Common myeloid progenitor, CD34-positive (primary cell): ENCODE data around the gene TES.

Experiments
- CTCF ChIA-PET: fragments of 350-600 bp; sonication (Branson Sonifier 250); formaldehyde crosslinking; loops from one replicate; lab custom pipeline; 2021; ENCODE audit warnings: antibody characterized with exemption; lab: Charles Lee
- POLR2A ChIA-PET: fragments of 350-600 bp; sonication (Branson Sonifier 250); formaldehyde crosslinking; loops from one replicate; lab custom pipeline; 2021; ENCODE audit warnings: antibody characterized with exemption; lab: Charles Lee
- DNase-seq, 3 donors: peaks; one replicate each; pipeline versions ENCODE4 v3.0.0 to v3.0.0-alpha.2; 2013
- H3K27ac ChIP-seq, 2 experiments: 1 replicate in 1 of 2; 2 replicates in 1 of 2; pipeline ENCODE4 v1.7.0; 2013; ENCODE audit warnings: inconsistent platforms in 2 of 2, low read length in 2 of 2, mild to moderate bottlenecking in 2 of 2, low read depth in 1 of 2, moderate library complexity in 1 of 2; ENCODE audit not compliant: severe bottlenecking in 2 of 2, insufficient read depth in 1 of 2, poor library complexity in 1 of 2
- H3K27me3 ChIP-seq, 5 experiments: replicated peaks in 2 of 5; 1 replicate in 3 of 5; 2 replicates in 2 of 5; pipeline versions ENCODE4 v1.6.1 to v1.7.0; 2013; ENCODE audit warnings: low read length in 4 of 5, mild to moderate bottlenecking in 2 of 5, moderate library complexity in 2 of 5, inconsistent platforms in 1 of 5; ENCODE audit not compliant: insufficient read depth in 5 of 5, control insufficient read depth in 4 of 5
- H3K36me3 ChIP-seq, 4 experiments: 1 replicate in 2 of 4; 2 replicates in 2 of 4; pipeline versions ENCODE4 v1.6.1 to v1.7.0; 2013; ENCODE audit warnings: low read length in 3 of 4, control low read depth in 1 of 4, mild to moderate bottlenecking in 1 of 4; ENCODE audit not compliant: control insufficient read depth in 4 of 4, insufficient read depth in 4 of 4
- H3K4me1 ChIP-seq, 4 experiments: 1 replicate in 3 of 4; 2 replicates in 1 of 4; pipeline versions ENCODE4 v1.6.1 to v1.7.1; 2013; ENCODE audit warnings: low read length in 3 of 4, mild to moderate bottlenecking in 3 of 4, control low read depth in 1 of 4, inconsistent platforms in 1 of 4, moderate library complexity in 1 of 4; ENCODE audit not compliant: control insufficient read depth in 4 of 4, insufficient read depth in 4 of 4; ENCODE audit errors: control extremely low read depth in 1 of 4
- H3K4me3 ChIP-seq, 7 experiments: 1 replicate in 4 of 7; 2 replicates in 3 of 7; pipeline versions ENCODE4 v1.5.1 to v1.7.0; 2013; ENCODE audit warnings: mild to moderate bottlenecking in 7 of 7, low read length in 6 of 7, moderate library complexity in 6 of 7, inconsistent platforms in 2 of 7, low read depth in 2 of 7, control low read depth in 1 of 7; ENCODE audit not compliant: insufficient read depth in 4 of 7, control insufficient read depth in 1 of 7; ENCODE audit errors: extremely low read depth in 1 of 7
- H3K9me3 ChIP-seq, 5 experiments: 1 replicate in 4 of 5; 2 replicates in 1 of 5; pipeline versions ENCODE4 v1.6.1 to v1.7.1; 2013; ENCODE audit warnings: low read length in 4 of 5, mild to moderate bottlenecking in 2 of 5, inconsistent platforms in 1 of 5, low read depth in 1 of 5, moderate library complexity in 1 of 5; ENCODE audit not compliant: control insufficient read depth in 4 of 5, insufficient read depth in 2 of 5; ENCODE audit errors: control extremely low read depth in 1 of 5
- WGBS: methylation state at CpG from one replicate; pipeline ENCODE4 v1.1.5; 2013; ENCODE audit not compliant: insufficient coverage; 5-methylcytosine and 5-hydroxymethylcytosine counted together

TES gene

DNA sequence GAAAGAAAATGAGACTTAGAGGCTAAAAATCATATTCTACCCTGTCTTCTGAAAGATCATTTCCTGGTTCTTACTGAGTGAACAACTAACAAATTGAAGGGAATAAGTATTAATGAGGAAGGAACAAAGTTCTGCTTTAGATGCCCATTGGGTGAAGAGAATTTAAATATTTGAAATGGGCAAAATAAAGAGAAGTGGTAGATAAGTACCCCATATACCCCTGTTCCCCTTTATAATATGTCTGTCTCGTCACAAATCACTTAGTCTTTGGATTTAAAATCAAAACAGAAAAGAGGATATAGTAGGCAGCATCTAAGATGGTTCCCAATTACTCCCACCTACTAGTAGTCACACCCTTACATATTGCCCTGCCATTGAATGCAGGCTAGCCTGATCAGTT, 13.2 kb downstream of the TES start:
- CTCF ChIA-PET, result no interaction called here
- POLR2A ChIA-PET, result no interaction called here
- Histone ChIP-seq H3K4me3 (no peak overlapping the region), H3K27ac (no peak overlapping the region), H3K36me3 (no peaks in the 10 kb centered on the region), H3K27me3 (no peaks in the 10 kb centered on the region), H3K4me1 (peaks cover 9 to 24% (median 17%) of the 10 kb centered on the region in 4 experiments), H3K9me3 (no peaks in the 10 kb centered on the region)
- DNase-seq, result peak in 1 of 3 donors; percentile 33
- no CpG with 5 or more reads among the region's 1 CpG for WGBS

DNA sequence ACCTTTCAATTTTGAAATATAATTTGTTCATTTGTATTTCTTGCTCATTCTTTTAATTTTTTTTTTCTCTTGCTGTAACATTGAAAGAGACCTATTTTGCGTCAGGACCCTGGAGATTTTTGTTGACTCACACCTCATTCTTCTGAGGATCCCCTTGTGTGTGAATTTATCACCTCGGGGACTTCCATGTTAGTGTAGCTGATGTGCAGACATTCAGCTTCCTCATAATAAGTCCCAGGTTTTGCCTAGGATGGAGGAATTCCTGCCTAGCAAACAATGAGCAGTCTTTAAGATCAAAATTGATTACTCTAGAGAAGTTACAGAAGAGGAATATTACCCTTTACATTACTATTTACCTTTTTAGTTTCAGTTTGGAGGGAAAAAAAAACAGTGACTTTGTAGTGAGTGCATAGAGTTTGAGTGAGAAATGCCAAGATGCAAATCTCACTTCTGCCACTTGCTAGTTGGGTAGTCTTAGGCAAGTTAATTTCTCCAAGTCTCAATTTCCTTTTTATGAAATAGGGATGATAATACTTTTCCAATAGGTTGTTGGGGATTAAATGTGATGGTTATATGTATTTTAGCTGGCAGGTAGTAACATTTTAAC, 14.3 kb downstream of the TES start:
- CTCF ChIA-PET, result interaction anchor here (0.6 to 2.6 kb wide), 4 partner anchors 16 to 244 kb away, joined by 3 to 14 read pairs (median 3); no protein-coding TSS in a partner anchor
- peaks cover 2 to 22% (median 15%) of the 10 kb centered on the region in 4 experiments for H3K4me1 ChIP-seq
- H3K4me3 ChIP-seq, result peak overlapping the region in 5 of 7 experiments; percentile 21 to 67 (median 39)
- H3K36me3 ChIP-seq, result no peaks in the 10 kb centered on the region
- POLR2A ChIA-PET, result interaction anchor here (1.0 kb wide), 1 partner anchor 16 kb away, joined by 3 read pairs; no protein-coding TSS in a partner anchor
- WGBS, result 27% methylated on average over 2 of the region's 2 CpGs
- no peaks in the 10 kb centered on the region for H3K27me3 ChIP-seq
- H3K27ac ChIP-seq, result no peak overlapping the region
- peak in 2 of 3 donors; percentile 60 to 74 for DNase-seq
- H3K9me3 ChIP-seq, result no peaks in the 10 kb centered on the region

DNA sequence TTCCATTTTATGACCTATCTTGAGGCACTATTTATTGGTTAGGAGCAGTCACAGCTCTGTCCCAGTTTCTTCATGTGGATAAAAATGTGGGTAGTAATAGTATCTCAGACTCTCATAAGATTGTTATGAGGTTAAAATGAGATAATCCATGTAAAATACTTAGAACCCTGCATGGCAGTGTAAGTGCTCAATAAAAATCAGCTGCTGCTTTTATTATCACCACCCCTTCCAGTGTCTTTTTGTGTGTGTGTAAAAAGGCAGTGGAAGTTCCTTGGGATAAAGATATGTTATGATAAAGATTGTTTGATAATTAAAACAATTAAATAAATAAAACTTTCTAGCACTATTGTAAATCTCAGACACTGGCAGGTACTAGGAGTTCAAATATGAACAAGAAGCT, 15.5 kb downstream of the TES start:
- Histone ChIP-seq H3K27me3 (no peaks in the 10 kb centered on the region), H3K27ac (no peak overlapping the region), H3K36me3 (no peaks in the 10 kb centered on the region), H3K4me1 (peaks cover 5 to 35% (median 27%) of the 10 kb centered on the region in 4 experiments), H3K9me3 (no peaks in the 10 kb centered on the region), H3K4me3 (no peak overlapping the region)
- ChIA-PET CTCF (interaction anchor here (1.3 to 2.6 kb wide), 6 partner anchors 10 to 49 kb away, joined by 3 to 14 read pairs (median 7); no protein-coding TSS in a partner anchor), POLR2A (interaction anchor here (0.6 kb wide), 1 partner anchor 9 kb away, joined by 4 read pairs; no protein-coding TSS in a partner anchor)
- DNase-seq, result no peak

DNA sequence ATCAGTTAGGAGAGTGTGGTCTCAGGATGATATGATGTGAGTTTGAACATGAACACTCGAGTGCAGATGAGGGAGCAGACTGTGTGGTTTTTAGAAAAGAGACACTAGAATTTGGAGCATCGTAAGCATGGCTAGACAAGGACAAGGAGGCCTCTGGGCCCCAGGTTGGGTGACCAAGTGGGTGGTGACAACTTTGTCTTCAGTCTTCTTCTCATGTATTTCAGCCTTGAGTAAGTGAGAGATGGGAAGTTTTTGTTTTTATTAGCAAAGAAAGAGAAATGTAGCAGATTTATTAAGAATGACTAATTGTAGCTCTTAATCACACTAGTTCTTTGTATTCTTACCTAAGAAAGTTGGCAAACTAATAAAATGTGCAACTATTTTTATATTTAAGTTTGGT, 16.3 kb downstream of the TES start:
- ChIA-PET POLR2A (no interaction called here), CTCF (interaction anchor here (1.5 to 2.6 kb wide), 5 partner anchors 9 to 50 kb away, joined by 5 to 14 read pairs (median 7); no protein-coding TSS in a partner anchor)
- no peak overlapping the region for H3K4me3 ChIP-seq
- no peak for DNase-seq
- no peaks in the 10 kb centered on the region for H3K27me3 ChIP-seq
- H3K27ac ChIP-seq, result no peak overlapping the region
- peaks cover 5 to 42% (median 35%) of the 10 kb centered on the region in 4 experiments for H3K4me1 ChIP-seq
- 100% methylated on average over 2 of the region's 2 CpGs for WGBS
- no peaks in the 10 kb centered on the region for H3K9me3 ChIP-seq
- no peaks in the 10 kb centered on the region for H3K36me3 ChIP-seq

DNA sequence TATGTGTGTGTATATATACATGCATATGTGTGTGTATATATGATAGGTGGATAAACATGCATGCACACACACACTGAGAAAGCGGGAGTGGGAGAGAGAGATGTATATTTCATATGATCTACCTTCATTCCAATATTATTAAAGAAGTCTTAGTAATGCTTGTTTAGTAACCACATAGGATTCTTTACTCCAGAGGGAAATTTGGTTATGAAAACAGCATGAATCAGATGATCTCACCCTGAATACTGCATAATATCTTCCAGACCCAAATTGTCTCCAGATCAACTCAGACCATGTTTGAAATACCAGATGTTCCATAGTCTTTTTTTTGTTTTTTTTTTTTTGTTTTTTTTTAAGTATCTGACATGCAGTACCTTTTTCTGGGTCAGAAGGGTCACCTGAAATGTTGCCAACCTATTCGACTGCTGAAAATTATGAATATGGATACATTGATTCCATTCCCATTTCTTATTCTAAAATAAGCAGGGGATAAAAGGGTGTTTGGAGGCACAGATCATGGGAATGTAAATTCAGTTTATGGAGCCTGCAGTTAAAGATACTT, 17.4 kb downstream of the TES start:
- H3K4me3 ChIP-seq, result no peak overlapping the region
- ChIA-PET POLR2A (no interaction called here), CTCF (interaction anchor here (1.1 to 2.1 kb wide), 3 partner anchors 13 to 51 kb away, joined by 3 to 5 read pairs (median 5); no protein-coding TSS in a partner anchor)
- H3K27me3 ChIP-seq, result no peaks in the 10 kb centered on the region
- WGBS, result no CpG with 5 or more reads among the region's 2 CpGs
- H3K4me1 ChIP-seq, result peaks cover 10 to 53% (median 42%) of the 10 kb centered on the region in 4 experiments
- no peaks in the 10 kb centered on the region for H3K9me3 ChIP-seq
- no peak for DNase-seq
- H3K36me3 ChIP-seq, result no peaks in the 10 kb centered on the region
- no peak overlapping the region for H3K27ac ChIP-seq

DNA sequence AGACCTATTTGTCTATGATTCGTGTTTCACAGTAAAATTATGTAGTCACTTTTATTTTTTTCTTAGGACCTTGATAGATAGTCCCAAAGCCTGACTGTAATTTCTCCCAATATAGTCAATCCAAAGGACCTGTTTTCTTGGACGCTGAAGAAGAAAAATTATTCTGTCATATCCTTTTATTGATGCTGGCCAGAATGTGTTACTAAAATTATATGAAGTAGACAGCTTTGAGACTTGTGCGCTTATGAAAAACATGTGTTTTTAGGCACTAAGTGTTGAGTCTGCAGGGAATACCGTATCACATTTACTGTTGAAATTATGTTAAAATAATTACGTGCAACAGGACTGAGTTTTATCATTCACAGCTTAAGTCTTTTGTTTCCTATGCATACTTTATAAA, 17.9 kb downstream of the TES start:
- no peaks in the 10 kb centered on the region for H3K9me3 ChIP-seq
- H3K4me3 ChIP-seq, result no peak overlapping the region
- H3K36me3 ChIP-seq, result no peaks in the 10 kb centered on the region
- no peak for DNase-seq
- peaks cover 15 to 58% (median 44%) of the 10 kb centered on the region in 4 experiments for H3K4me1 ChIP-seq
- no peak overlapping the region for H3K27ac ChIP-seq
- H3K27me3 ChIP-seq, result no peaks in the 10 kb centered on the region
- CTCF ChIA-PET, result interaction anchor here (1.0 to 1.5 kb wide), 3 partner anchors 12 to 51 kb away, joined by 3 to 7 read pairs (median 5); no protein-coding TSS in a partner anchor
- POLR2A ChIA-PET, result no interaction called here
- 100% methylated on average over 1 of the region's 5 CpGs for WGBS

DNA sequence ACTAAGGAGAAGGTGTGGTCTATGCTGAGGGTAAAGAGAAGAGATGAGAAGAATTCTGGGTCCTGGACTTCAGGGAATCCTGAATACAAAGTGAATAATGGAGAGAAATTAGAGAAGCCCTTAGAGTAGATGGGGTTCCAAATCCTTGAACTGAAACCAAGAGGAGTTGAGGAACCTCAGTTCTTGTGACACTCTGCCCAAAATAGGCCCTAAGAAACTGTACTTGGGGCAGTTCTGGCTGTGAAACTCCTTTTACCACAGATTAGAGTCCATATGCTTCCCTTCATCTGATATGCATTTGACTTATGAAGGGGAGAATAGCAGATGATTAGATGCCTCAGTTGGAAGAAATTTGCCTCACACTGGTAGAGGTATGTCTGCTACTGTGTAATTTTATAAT, 19.0 kb downstream of the TES start:
- POLR2A ChIA-PET, result no interaction called here
- CTCF ChIA-PET, result interaction anchor here (0.8 to 13.1 kb wide), 6 partner anchors 11 to 57 kb away, joined by 3 to 292 read pairs (median 6); no protein-coding TSS in a partner anchor
- Histone ChIP-seq H3K27me3 (no peaks in the 10 kb centered on the region), H3K4me1 (peaks cover 16 to 54% (median 41%) of the 10 kb centered on the region in 4 experiments), H3K27ac (no peak overlapping the region), H3K4me3 (no peak overlapping the region), H3K36me3 (no peaks in the 10 kb centered on the region), H3K9me3 (no peaks in the 10 kb centered on the region)
- DNase-seq, result peak in 2 of 3 donors; percentile 43 to 56
